HEK293T (cell line): ENCODE results near the gene DCAF8.

Experiments
- BHLHE40 ChIP-seq: fragments of 450-650 bp; IDR thresholded peaks from 2 replicates; pipeline ENCODE4 v1.6.1; 2016; ENCODE audit warnings: mild to moderate bottlenecking, moderate library complexity, borderline replicate concordance
- CTBP1 ChIP-seq: fragments of 450-650 bp; IDR thresholded peaks from 2 replicates; pipeline ENCODE4 v1.6.1; 2016; ENCODE audit warnings: borderline replicate concordance
- ELF4 ChIP-seq: fragments of 450-650 bp; IDR thresholded peaks from 2 replicates; pipeline ENCODE4 v1.6.1; 2017; ENCODE audit warnings: antibody characterized with exemption
- FOXA1 ChIP-seq: fragments of 450-650 bp; IDR thresholded peaks from 2 replicates; pipeline ENCODE4 v1.6.1; 2016; ENCODE audit warnings: mild to moderate bottlenecking
- FOXK2 ChIP-seq: fragments of 450-650 bp; IDR thresholded peaks from 2 replicates; pipeline ENCODE4 v1.6.1; 2016; ENCODE audit warnings: mild to moderate bottlenecking
- FOXM1 ChIP-seq: fragments of 450-650 bp; IDR thresholded peaks from 2 replicates; pipeline ENCODE4 v1.6.1; 2017; ENCODE audit warnings: mild to moderate bottlenecking, borderline replicate concordance
- HDGF ChIP-seq: fragments of 450-650 bp; IDR thresholded peaks from 2 replicates; pipeline ENCODE4 v1.6.1; 2017; ENCODE audit warnings: antibody characterized with exemption, borderline replicate concordance
- L3MBTL2 ChIP-seq: fragments of 450-650 bp; conservative IDR thresholded peaks from 2 replicates; pipeline ENCODE4 v1.6.1; 2016; ENCODE audit warnings: mild to moderate bottlenecking
- NFRKB ChIP-seq: fragments of 450-650 bp; IDR thresholded peaks from 2 replicates; pipeline ENCODE4 v1.6.1; 2016; ENCODE audit warnings: mild to moderate bottlenecking, moderate library complexity
- SP1 ChIP-seq: fragments of 450-650 bp; IDR thresholded peaks from 2 replicates; pipeline ENCODE4 v1.6.1; 2017
- SUZ12 ChIP-seq: fragments of 450-650 bp; IDR thresholded peaks from 2 replicates; pipeline ENCODE4 v1.6.1; 2016; ENCODE audit warnings: mild to moderate bottlenecking

GRCh38 chr1:160255781-160256300, 6.5 kb downstream of the DCAF8 start:
- TF ChIP-seq HDGF (no peak), BHLHE40 (no peak), FOXA1 (no peak), FOXM1 (no peak), SP1 (no peak), SUZ12 (no peak), CTBP1 (no peak), NFRKB (no peak), ELF4 (no peak), L3MBTL2 (no peak), FOXK2 (no peak)
